ENCODE measurements around the gene NPIPA8. TPM values are rescaled to one million over a fixed set of nuclear protein-coding genes. Genes with fewer than 3 reads are reported as not detected.
"Not testable (repeated sequence)": the region's sequence is repeated elsewhere in the genome, so short reads cannot be mapped to it uniquely, and the experiment has no call there.

The NPIPA8 gene
- total RNA-seq, 2 experiments from 2014 or later = 55.3 to 80.0 TPM

- H3K4me1 Mint-ChIP-seq; H3K36me3 Mint-ChIP-seq (ENCODE audit: low read depth); H3K9me3 Mint-ChIP-seq; H3K27me3 Mint-ChIP-seq; POLR2A ChIA-PET; H3K4me3 Mint-ChIP-seq; CTCF ChIA-PET; H3K27ac Mint-ChIP-seq; DNase-seq: not testable (repeated sequence)
These were observed 30.5 kb downstream of the NPIPA8 start for GRCh38 chr16:18306066-18306465.

- CTCF ChIA-PET; POLR2A ChIA-PET; H3K36me3 Mint-ChIP-seq (ENCODE audit: low read depth); H3K9me3 Mint-ChIP-seq; H3K27ac Mint-ChIP-seq; DNase-seq; H3K27me3 Mint-ChIP-seq; H3K4me1 Mint-ChIP-seq; H3K4me3 Mint-ChIP-seq: not testable (repeated sequence)
These were observed 33.4 kb downstream of the NPIPA8 start for GRCh38 chr16:18303059-18303706.

GRCh38 chr16:18297714-18298113 lies 38.8 kb downstream of the NPIPA8 start:
- not testable (repeated sequence) for H3K36me3 Mint-ChIP-seq (ENCODE audit: low read depth)

GRCh38 chr16:18296931-18297330 lies 39.6 kb downstream of the NPIPA8 start:
- H3K4me1 Mint-ChIP-seq; H3K27me3 Mint-ChIP-seq; H3K9me3 Mint-ChIP-seq; DNase-seq; H3K36me3 Mint-ChIP-seq (ENCODE audit: low read depth); H3K27ac Mint-ChIP-seq; H3K4me3 Mint-ChIP-seq; CTCF ChIA-PET; POLR2A ChIA-PET: not testable (repeated sequence)

More at GRCh38 chr16:18297714-18298113, 38.8 kb downstream of the NPIPA8 start:
- H3K9me3 Mint-ChIP-seq, H3K4me3 Mint-ChIP-seq, POLR2A ChIA-PET, H3K27ac Mint-ChIP-seq, H3K4me1 Mint-ChIP-seq, H3K27me3 Mint-ChIP-seq, DNase-seq, CTCF ChIA-PET: not testable (repeated sequence)

GRCh38 chr16:18294371-18294770 lies 42.2 kb downstream of the NPIPA8 start:
- H3K4me1 Mint-ChIP-seq; H3K27me3 Mint-ChIP-seq; H3K4me3 Mint-ChIP-seq; POLR2A ChIA-PET; CTCF ChIA-PET; H3K36me3 Mint-ChIP-seq (ENCODE audit: low read depth); H3K9me3 Mint-ChIP-seq; DNase-seq; H3K27ac Mint-ChIP-seq: not testable (repeated sequence)

- H3K36me3 Mint-ChIP-seq (ENCODE audit: low read depth); H3K27me3 Mint-ChIP-seq; H3K9me3 Mint-ChIP-seq; CTCF ChIA-PET; DNase-seq; H3K4me3 Mint-ChIP-seq; H3K27ac Mint-ChIP-seq; POLR2A ChIA-PET; H3K4me1 Mint-ChIP-seq: not testable (repeated sequence)
These were observed 43.1 kb downstream of the NPIPA8 start for GRCh38 chr16:18293337-18293956.

- H3K27ac Mint-ChIP-seq; CTCF ChIA-PET; H3K9me3 Mint-ChIP-seq; DNase-seq; H3K36me3 Mint-ChIP-seq (ENCODE audit: low read depth); H3K4me3 Mint-ChIP-seq; H3K27me3 Mint-ChIP-seq; POLR2A ChIA-PET; H3K4me1 Mint-ChIP-seq: not testable (repeated sequence)
These were observed 45.6 kb downstream of the NPIPA8 start for GRCh38 chr16:18290959-18291358.

GRCh38 chr16:18286342-18286741 lies 50.2 kb downstream of the NPIPA8 start:
- CTCF ChIA-PET; H3K36me3 Mint-ChIP-seq (ENCODE audit: low read depth); H3K27ac Mint-ChIP-seq; H3K4me1 Mint-ChIP-seq; H3K27me3 Mint-ChIP-seq; H3K4me3 Mint-ChIP-seq; H3K9me3 Mint-ChIP-seq; POLR2A ChIA-PET; DNase-seq: not testable (repeated sequence)

GRCh38 chr16:18280319-18280718 lies 56.2 kb downstream of the NPIPA8 start:
- H3K4me1 Mint-ChIP-seq; CTCF ChIA-PET; H3K9me3 Mint-ChIP-seq; POLR2A ChIA-PET; DNase-seq; H3K27ac Mint-ChIP-seq; H3K36me3 Mint-ChIP-seq (ENCODE audit: low read depth); H3K27me3 Mint-ChIP-seq; H3K4me3 Mint-ChIP-seq: not testable (repeated sequence)

- H3K27me3 Mint-ChIP-seq; H3K36me3 Mint-ChIP-seq (ENCODE audit: low read depth); H3K9me3 Mint-ChIP-seq; H3K4me1 Mint-ChIP-seq; H3K4me3 Mint-ChIP-seq; CTCF ChIA-PET; POLR2A ChIA-PET; H3K27ac Mint-ChIP-seq; DNase-seq: not testable (repeated sequence)
These were observed 59.8 kb downstream of the NPIPA8 start for GRCh38 chr16:18276756-18277155.

GRCh38 chr16:18270171-18270570 lies 66.4 kb downstream of the NPIPA8 start:
- H3K36me3 Mint-ChIP-seq (ENCODE audit: low read depth); CTCF ChIA-PET; H3K9me3 Mint-ChIP-seq; DNase-seq; POLR2A ChIA-PET; H3K27me3 Mint-ChIP-seq; H3K4me3 Mint-ChIP-seq; H3K27ac Mint-ChIP-seq; H3K4me1 Mint-ChIP-seq: not testable (repeated sequence)

Small RNA genes within 50 kb of the gene (microRNA-seq; reads per million reads assigned to microRNA genes)
- gene MIR6511A4 (ENCODE audit: borderline microRNAs expressed, borderline replicate concordance) (not detected), gene MIR6770-3 (ENCODE audit: borderline microRNAs expressed, borderline replicate concordance) (not detected)

Other genes starting within 250 kb of the NPIPA8 start
- 100 to 1,000 TPM in 1 of 2 experiments, 10 to 100 TPM in 1; 77.2 to 122 TPM for gene NOMO2, start 225.4 kb upstream of the NPIPA8 start, total RNA-seq